ENCODE data around the gene PARN. TPM values are rescaled to one million over a fixed set of nuclear protein-coding genes. Genes with fewer than 3 reads are reported as not detected.

Gene PARN
- total RNA-seq, 3 donors from 2014 or later, result 33.3 to 59.3 (median 44.2) TPM

- TF ChIP-seq POLR2AphosphoS5 (IDR thresholded peaks at IDR 0.05), result no peak
- H3K27ac ChIP-seq, result no peak overlapping the region
- intact Hi-C loops (cut with DNase I; ENCODE audit: low total_unique reads), result no loop called here
- H3K27me3 ChIP-seq, result no peaks in the 10 kb centered on the region
- H3K36me3 ChIP-seq, result no peaks in the 10 kb centered on the region
- no peaks in the 10 kb centered on the region for H3K4me1 ChIP-seq
- no peak overlapping the region for H3K4me3 ChIP-seq
- no peak for DNase-seq (ENCODE audit: low spot score in 2 of 2)
- H3K9me3 ChIP-seq, result no peaks in the 10 kb centered on the region
These were observed 171.5 kb downstream of the PARN start for GRCh38 chr16:14458576-14458975.

GRCh38 chr16:14456793-14457481, 173.1 kb downstream of the PARN start:
- Histone ChIP-seq H3K4me1 (no peaks in the 10 kb centered on the region), H3K36me3 (no peaks in the 10 kb centered on the region), H3K27ac (no peak overlapping the region), H3K9me3 (no peaks in the 10 kb centered on the region), H3K27me3 (no peaks in the 10 kb centered on the region), H3K4me3 (no peak overlapping the region)
- TF ChIP-seq POLR2A (IDR thresholded peaks at IDR 0.05) (no peak), POLR2AphosphoS5 (IDR thresholded peaks at IDR 0.05) (no peak), CTCF (IDR thresholded peaks at IDR 0.05) (no peak)
- no peak for DNase-seq (ENCODE audit: low spot score in 2 of 2)
- intact Hi-C loops (cut with DNase I; ENCODE audit: low total_unique reads), result no loop called here

GRCh38 chr16:14455573-14455972, 174.5 kb downstream of the PARN start:
- no peaks in the 10 kb centered on the region for H3K9me3 ChIP-seq
- no peaks in the 10 kb centered on the region for H3K36me3 ChIP-seq
- H3K4me1 ChIP-seq, result no peaks in the 10 kb centered on the region
- H3K27me3 ChIP-seq, result no peaks in the 10 kb centered on the region
- TF ChIP-seq CTCF (IDR thresholded peaks at IDR 0.05) (no peak), POLR2AphosphoS5 (IDR thresholded peaks at IDR 0.05) (no peak), POLR2A (IDR thresholded peaks at IDR 0.05) (no peak)
- H3K27ac ChIP-seq, result no peak overlapping the region
- DNase-seq (ENCODE audit: low spot score in 2 of 2), result no peak
- intact Hi-C loops (cut with DNase I; ENCODE audit: low total_unique reads), result no loop called here
- H3K4me3 ChIP-seq, result no peak overlapping the region

- Histone ChIP-seq H3K4me3 (no peak overlapping the region), H3K27me3 (no peaks in the 10 kb centered on the region), H3K9me3 (no peaks in the 10 kb centered on the region), H3K27ac (no peak overlapping the region), H3K36me3 (no peaks in the 10 kb centered on the region), H3K4me1 (no peaks in the 10 kb centered on the region)
- TF ChIP-seq POLR2AphosphoS5 (IDR thresholded peaks at IDR 0.05) (no peak), POLR2A (IDR thresholded peaks at IDR 0.05) (no peak), CTCF (IDR thresholded peaks at IDR 0.05) (no peak)
- DNase-seq (ENCODE audit: low spot score in 2 of 2), result no peak
- intact Hi-C loops (cut with DNase I; ENCODE audit: low total_unique reads), result no loop called here
These were observed 175.7 kb downstream of the PARN start for GRCh38 chr16:14454391-14454790.

GRCh38 chr16:14452066-14452465, 178.0 kb downstream of the PARN start:
- intact Hi-C loops (cut with DNase I; ENCODE audit: low total_unique reads), result no loop called here
- no peak for TF ChIP-seq CTCF (IDR thresholded peaks at IDR 0.05)
- no peak for TF ChIP-seq POLR2AphosphoS5 (IDR thresholded peaks at IDR 0.05)
- TF ChIP-seq POLR2A (IDR thresholded peaks at IDR 0.05), result no peak
- no peaks in the 10 kb centered on the region for H3K9me3 ChIP-seq

More at GRCh38 chr16:14452066-14452465, 178.0 kb downstream of the PARN start:
- Histone ChIP-seq H3K4me3 (no peak overlapping the region), H3K4me1 (no peaks in the 10 kb centered on the region), H3K27ac (no peak overlapping the region), H3K36me3 (no peaks in the 10 kb centered on the region), H3K27me3 (no peaks in the 10 kb centered on the region)
- DNase-seq (ENCODE audit: low spot score in 2 of 2), result no peak

All from breast epithelium (tissue), 4 donors.